GM18907 (cell line): ENCODE results near the gene EPHX1.

Source experiments
- ATAC-seq: cut with Tn5 transposase; IDR thresholded peaks from one replicate; pipeline ENCODE4 v1.9.1; 2021; ENCODE audit warnings: mild to moderate bottlenecking, moderate library complexity; ENCODE audit not compliant: unreplicated experiment

Gene EPHX1

GRCh38 chr1:225859151-225859550, 49.2 kb downstream of the EPHX1 start:
- ATAC-seq, result no peak

GRCh38 chr1:225860107-225860506, 50.2 kb downstream of the EPHX1 start:
- ATAC-seq, result no peak

- ATAC-seq, result no peak
Measured at GRCh38 chr1:225860876-225861441, 51.0 kb downstream of the EPHX1 start.

- ATAC-seq, result no peak
Measured at GRCh38 chr1:225861834-225862580, 52.1 kb downstream of the EPHX1 start.

GRCh38 chr1:225862581-225862950, 52.6 kb downstream of the EPHX1 start:
- no peak for ATAC-seq

- ATAC-seq, result no peak
Measured at GRCh38 chr1:225863167-225863566, 53.2 kb downstream of the EPHX1 start.

- no peak for ATAC-seq
Measured at GRCh38 chr1:225865514-225865913, 55.6 kb downstream of the EPHX1 start.

GRCh38 chr1:225866061-225866837, 56.3 kb downstream of the EPHX1 start:
- ATAC-seq, result peak; percentile 54

GRCh38 chr1:225866981-225867380, 57.1 kb downstream of the EPHX1 start:
- ATAC-seq, result no peak

- no peak for ATAC-seq
Measured at GRCh38 chr1:225868631-225869330, 58.9 kb downstream of the EPHX1 start.

GRCh38 chr1:225870911-225871310, 61.0 kb downstream of the EPHX1 start:
- ATAC-seq, result no peak

- ATAC-seq, result no peak
Measured at GRCh38 chr1:225871359-225872074, 61.6 kb downstream of the EPHX1 start.

- ATAC-seq, result no peak
Measured at GRCh38 chr1:225872075-225872430, 62.1 kb downstream of the EPHX1 start.

GRCh38 chr1:225873281-225873850, 63.4 kb downstream of the EPHX1 start:
- no peak for ATAC-seq

GRCh38 chr1:225874431-225874830, 64.5 kb downstream of the EPHX1 start:
- ATAC-seq, result no peak

GRCh38 chr1:225875044-225875815, 65.3 kb downstream of the EPHX1 start:
- no peak for ATAC-seq

- ATAC-seq, result no peak
Measured at GRCh38 chr1:225876900-225877510, 67.1 kb downstream of the EPHX1 start.

- no peak for ATAC-seq
Measured at GRCh38 chr1:225877580-225877979, 67.7 kb downstream of the EPHX1 start.

GRCh38 chr1:225878282-225878681, 68.4 kb downstream of the EPHX1 start:
- no peak for ATAC-seq
